Endothelial cell (in vitro differentiated cells): ENCODE data around the gene OXER1. TPM values are rescaled to one million over a fixed set of nuclear protein-coding genes. Genes with fewer than 3 reads are reported as not detected.

Experiments
- DNase-seq: peaks from one replicate; pipeline ENCODE4 v3.0.0; 2021; ENCODE audit warnings: low spot score
- H3K27ac Mint-ChIP-seq: one replicate; pipeline ENCODE4 v1.8.0; 2021; ENCODE audit warnings: mixed read lengths, inconsistent platforms; ENCODE audit not compliant: unreplicated experiment
- H3K27me3 Mint-ChIP-seq: one replicate; pipeline ENCODE4 v1.8.0; 2021; ENCODE audit warnings: mild to moderate bottlenecking, moderate library complexity, mixed read lengths, inconsistent platforms; ENCODE audit not compliant: unreplicated experiment
- H3K36me3 Mint-ChIP-seq: one replicate; pipeline ENCODE4 v1.8.0; 2021; ENCODE audit warnings: mild to moderate bottlenecking, low read depth, mixed read lengths, inconsistent platforms; ENCODE audit not compliant: unreplicated experiment
- H3K4me1 Mint-ChIP-seq: one replicate; pipeline ENCODE4 v1.8.0; 2021; ENCODE audit warnings: mild to moderate bottlenecking, mixed read lengths, inconsistent platforms; ENCODE audit not compliant: unreplicated experiment
- H3K4me3 Mint-ChIP-seq: one replicate; pipeline ENCODE4 v1.8.0; 2021; ENCODE audit warnings: mild to moderate bottlenecking, mixed read lengths, inconsistent platforms; ENCODE audit not compliant: unreplicated experiment
- H3K9me3 Mint-ChIP-seq: one replicate; pipeline ENCODE4 v1.8.0; 2021; ENCODE audit warnings: mixed read lengths, inconsistent platforms; ENCODE audit not compliant: unreplicated experiment
- CTCF ChIP-seq: fragments of 200-600 bp; sonication (generic); IDR thresholded peaks from one replicate; pipeline ENCODE4 v1.5.0; 2021; ENCODE audit warnings: antibody characterized with exemption; ENCODE audit not compliant: unreplicated experiment
- total RNA-seq: library from RNA; stranded (reverse); fragmentation: NEBNext Ultra II Directional; extraction: Animal tissue kit (Norgen Biotek cat#: 25700); gene quantifications from one replicate; pipeline ENCODE4 v1.2.1, GENCODE V29; 2021; ENCODE audit not compliant: unreplicated experiment

Gene OXER1
- total RNA-seq, 1 donor from 2014 or later = 1.5 TPM

GRCh38 chr2:42787424-42787787, 23.5 kb upstream of the OXER1 start:
- Mint-ChIP-seq H3K4me3 (no peak overlapping the region), H3K27ac (no peak overlapping the region), H3K4me1 (peaks cover 19% of the 10 kb centered on the region), H3K27me3 (peaks cover 30% of the 10 kb centered on the region), H3K9me3 (peaks cover 6% of the 10 kb centered on the region), H3K36me3 (peaks cover 22% of the 10 kb centered on the region)
- no peak for DNase-seq
- TF ChIP-seq CTCF = no peak

- H3K27ac Mint-ChIP-seq = no peak overlapping the region
- H3K9me3 Mint-ChIP-seq = peaks cover 10% of the 10 kb centered on the region
- H3K36me3 Mint-ChIP-seq = peaks cover 29% of the 10 kb centered on the region
- peaks cover 16% of the 10 kb centered on the region for H3K4me1 Mint-ChIP-seq
- H3K27me3 Mint-ChIP-seq = peaks cover 27% of the 10 kb centered on the region
- DNase-seq = no peak
- H3K4me3 Mint-ChIP-seq = no peak overlapping the region
- TF ChIP-seq CTCF = no peak
Measured at GRCh38 chr2:42786561-42787345, 22.8 kb upstream of the OXER1 start.

GRCh38 chr2:42784204-42784880, 20.4 kb upstream of the OXER1 start:
- Mint-ChIP-seq H3K27me3 (peaks cover 8% of the 10 kb centered on the region), H3K36me3 (peaks cover 21% of the 10 kb centered on the region), H3K27ac (no peak overlapping the region), H3K4me3 (no peak overlapping the region), H3K4me1 (no peaks in the 10 kb centered on the region), H3K9me3 (peaks cover 4% of the 10 kb centered on the region)
- no peak for TF ChIP-seq CTCF
- DNase-seq = no peak

- TF ChIP-seq CTCF = no peak
- H3K27ac Mint-ChIP-seq = no peak overlapping the region
- peaks cover 5% of the 10 kb centered on the region for H3K27me3 Mint-ChIP-seq
- peaks cover 4% of the 10 kb centered on the region for H3K9me3 Mint-ChIP-seq
- no peak for DNase-seq
- no peaks in the 10 kb centered on the region for H3K4me1 Mint-ChIP-seq
- no peak overlapping the region for H3K4me3 Mint-ChIP-seq
- H3K36me3 Mint-ChIP-seq = peaks cover 21% of the 10 kb centered on the region
Measured at GRCh38 chr2:42783511-42783910, 19.6 kb upstream of the OXER1 start.

GRCh38 chr2:42781181-42781580, 17.2 kb upstream of the OXER1 start:
- peaks cover 30% of the 10 kb centered on the region for H3K36me3 Mint-ChIP-seq
- peaks cover 5% of the 10 kb centered on the region for H3K27me3 Mint-ChIP-seq
- no peak overlapping the region for H3K27ac Mint-ChIP-seq
- no peak for DNase-seq
- no peak for TF ChIP-seq CTCF
- H3K4me1 Mint-ChIP-seq = no peaks in the 10 kb centered on the region
- H3K4me3 Mint-ChIP-seq = no peak overlapping the region
- H3K9me3 Mint-ChIP-seq = peaks cover 8% of the 10 kb centered on the region
